H9 (cell line): Measurements from ENCODE around the gene NODAL. TPM values are rescaled to one million over a fixed set of nuclear protein-coding genes. Genes with fewer than 3 reads are reported as not detected.

Source experiments
- DNase-seq: peaks from one replicate; pipeline ENCODE4 v3.0.0-alpha.2; 2017
- H2AFZ ChIP-seq: one replicate; pipeline ENCODE4 v1.6.1; 2013; ENCODE audit warnings: mild to moderate bottlenecking, low read length, control low read depth, moderate library complexity
- H2AK5ac ChIP-seq: 2 replicates; pipeline ENCODE4 v1.6.1; 2013; ENCODE audit warnings: low read length, control low read depth, mixed read lengths; ENCODE audit not compliant: insufficient read length
- H2BK120ac ChIP-seq: one replicate; pipeline ENCODE4 v1.6.1; 2013; ENCODE audit warnings: low read depth, mild to moderate bottlenecking, low read length, control low read depth, inconsistent platforms; ENCODE audit not compliant: poor library complexity, severe bottlenecking
- H2BK12ac ChIP-seq: 2 replicates; pipeline ENCODE4 v1.6.1; 2013; ENCODE audit warnings: low read length, control low read depth, mixed read lengths, low read depth; ENCODE audit not compliant: insufficient read length
- H2BK15ac ChIP-seq: 2 replicates; pipeline ENCODE4 v1.6.1; 2013; ENCODE audit warnings: low read depth, low read length, control low read depth
- H2BK20ac ChIP-seq: one replicate; pipeline ENCODE4 v1.6.1; 2013; ENCODE audit warnings: low read depth, mild to moderate bottlenecking, low read length, control low read depth, inconsistent platforms; ENCODE audit not compliant: poor library complexity, severe bottlenecking
- H2BK5ac ChIP-seq: 2 replicates; pipeline ENCODE4 v1.6.1; 2013; ENCODE audit warnings: low read length, control low read depth, mixed read lengths; ENCODE audit not compliant: insufficient read length
- H3K14ac ChIP-seq: 2 replicates; pipeline ENCODE4 v1.6.1; 2013; ENCODE audit warnings: low read length, control low read depth; ENCODE audit not compliant: insufficient read depth
- H3K18ac ChIP-seq: 2 replicates; pipeline ENCODE4 v1.6.1; 2013; ENCODE audit warnings: low read depth, mild to moderate bottlenecking, mixed read lengths, low read length, control low read depth; ENCODE audit not compliant: insufficient read length
- H3K23ac ChIP-seq: 2 replicates; pipeline ENCODE4 v1.6.1; 2013; ENCODE audit warnings: low read length, control low read depth, mixed read lengths, low read depth; ENCODE audit not compliant: insufficient read length
- H3K23me2 ChIP-seq: 2 replicates; pipeline ENCODE4 v1.6.1; 2013; ENCODE audit warnings: low read depth, mild to moderate bottlenecking, mixed read lengths, low read length, control low read depth; ENCODE audit not compliant: insufficient read length, poor library complexity, severe bottlenecking
- H3K27ac ChIP-seq: 2 replicates; pipeline ENCODE4 v1.5.1; 2013; ENCODE audit warnings: low read length, control low read depth, mixed read lengths, low read depth; ENCODE audit not compliant: insufficient read length
- H3K27me3 ChIP-seq: 2 replicates; pipeline ENCODE4 v1.6.1; 2013; ENCODE audit warnings: low read length, control low read depth, inconsistent platforms; ENCODE audit not compliant: insufficient read depth
- H3K4ac ChIP-seq: 2 replicates; pipeline ENCODE4 v1.6.1; 2013; ENCODE audit warnings: low read depth, mild to moderate bottlenecking, control low read depth, inconsistent platforms, low read length, moderate library complexity
- H3K4me1 ChIP-seq: 2 replicates; pipeline ENCODE4 v1.6.1; 2013; ENCODE audit warnings: low read length, control low read depth, inconsistent platforms; ENCODE audit not compliant: insufficient read depth
- H3K4me2 ChIP-seq: 2 replicates; pipeline ENCODE4 v1.6.1; 2013; ENCODE audit warnings: low read length, control low read depth, mixed read lengths; ENCODE audit not compliant: insufficient read length, insufficient read depth
- H3K56ac ChIP-seq: 2 replicates; pipeline ENCODE4 v1.6.1; 2013; ENCODE audit warnings: low read depth, mild to moderate bottlenecking, mixed read lengths, low read length, control low read depth; ENCODE audit not compliant: insufficient read length
- H3K79me1 ChIP-seq: 2 replicates; pipeline ENCODE4 v1.6.1; 2013; ENCODE audit warnings: low read depth, mild to moderate bottlenecking, moderate library complexity, low read length, control low read depth, inconsistent platforms; ENCODE audit not compliant: insufficient read depth, poor library complexity, severe bottlenecking
- H3K79me2 ChIP-seq: 2 replicates; pipeline ENCODE4 v1.6.1; 2013; ENCODE audit warnings: low read length, control low read depth, inconsistent platforms; ENCODE audit not compliant: insufficient read depth
- H3K9ac ChIP-seq: 2 replicates; pipeline ENCODE4 v1.6.1; 2013; ENCODE audit warnings: low read length, control low read depth, mixed read lengths; ENCODE audit not compliant: insufficient read length; ENCODE audit errors: extremely low read depth
- H3K9me3 ChIP-seq: one replicate; pipeline ENCODE4 v1.6.1; 2013; ENCODE audit warnings: low read depth, low read length, inconsistent platforms; ENCODE audit not compliant: control insufficient read depth
- H3T11ph ChIP-seq: one replicate; pipeline ENCODE4 v1.6.1; 2013; ENCODE audit warnings: mild to moderate bottlenecking, low read length, control low read depth, inconsistent platforms
- H4K20me1 ChIP-seq: one replicate; pipeline ENCODE4 v1.6.1; 2013; ENCODE audit not compliant: control insufficient read depth, insufficient read length, insufficient read depth
- H4K5ac ChIP-seq: 2 replicates; pipeline ENCODE4 v1.6.1; 2013; ENCODE audit warnings: low read depth, mild to moderate bottlenecking, mixed read lengths, low read length, control low read depth; ENCODE audit not compliant: insufficient read length
- H4K8ac ChIP-seq: replicated peaks from 2 replicates; pipeline ENCODE4 v1.6.1; 2013; ENCODE audit warnings: low read length, control low read depth, mixed read lengths, low read depth; ENCODE audit not compliant: insufficient read length
- H4K91ac ChIP-seq: 2 replicates; pipeline ENCODE4 v1.6.1; 2013; ENCODE audit warnings: low read depth, mild to moderate bottlenecking, moderate library complexity, mixed read lengths, low read length, control low read depth; ENCODE audit not compliant: insufficient read length
- H3K27ac Mint-ChIP-seq, 3 experiments: 2 replicates in 2 of 3; 3 replicates in 1 of 3; pipeline ENCODE4 v1.8.0; 2020 to 2021; ENCODE audit warnings: mixed read lengths in 3 of 3, mild to moderate bottlenecking in 1 of 3, moderate library complexity in 1 of 3
- H3K27me3 Mint-ChIP-seq: 2 replicates; pipeline ENCODE4 v1.8.0; 2021; ENCODE audit warnings: low read depth, mild to moderate bottlenecking, moderate library complexity, mixed read lengths
- H3K36me3 Mint-ChIP-seq, 3 experiments: 2 replicates in 2 of 3; 3 replicates in 1 of 3; pipeline ENCODE4 v1.8.0; 2020 to 2021; ENCODE audit warnings: low read depth in 3 of 3, mixed read lengths in 3 of 3; ENCODE audit not compliant: insufficient read depth in 1 of 3
- H3K4me1 Mint-ChIP-seq, 2 experiments: 2 replicates each; pipeline ENCODE4 v1.8.0; 2020; ENCODE audit warnings: mixed read lengths in 2 of 2
- H3K4me3 Mint-ChIP-seq, 2 experiments: 2 replicates in 1 of 2; 3 replicates in 1 of 2; pipeline ENCODE4 v1.8.0; 2020 to 2021; ENCODE audit warnings: mild to moderate bottlenecking in 2 of 2, mixed read lengths in 2 of 2, moderate library complexity in 1 of 2
- H3K9me3 Mint-ChIP-seq, 2 experiments: 2 replicates in 1 of 2; 3 replicates in 1 of 2; pipeline ENCODE4 v1.8.0; 2020; ENCODE audit warnings: mild to moderate bottlenecking in 2 of 2, mixed read lengths in 2 of 2, moderate library complexity in 1 of 2
- CTCF ChIP-seq: fragments of 200-600 bp; sonication (generic); conservative IDR thresholded peaks from 3 replicates; pipeline ENCODE4 v1.8.0; 2021; ENCODE audit warnings: antibody characterized with exemption, mild to moderate bottlenecking
- WGBS: extraction: QIAGEN DNeasy Blood & Tissue Kit; methylation state at CpG from one replicate; pipeline ENCODE4 v1.1.7; 2013; ENCODE audit warnings: missing lambda C conversion rate, low lambda C conversion rate, mixed read lengths; ENCODE audit not compliant: insufficient read length; ENCODE audit errors: extremely low coverage; 5-methylcytosine and 5-hydroxymethylcytosine counted together
- total RNA-seq: library from RNA; stranded (reverse); gene quantifications from 2 replicates; pipeline ENCODE4 v1.2.1, GENCODE V29; 2021

The NODAL gene
- total RNA-seq, 1 experiment from 2014 or later: 80.7 TPM

DNA sequence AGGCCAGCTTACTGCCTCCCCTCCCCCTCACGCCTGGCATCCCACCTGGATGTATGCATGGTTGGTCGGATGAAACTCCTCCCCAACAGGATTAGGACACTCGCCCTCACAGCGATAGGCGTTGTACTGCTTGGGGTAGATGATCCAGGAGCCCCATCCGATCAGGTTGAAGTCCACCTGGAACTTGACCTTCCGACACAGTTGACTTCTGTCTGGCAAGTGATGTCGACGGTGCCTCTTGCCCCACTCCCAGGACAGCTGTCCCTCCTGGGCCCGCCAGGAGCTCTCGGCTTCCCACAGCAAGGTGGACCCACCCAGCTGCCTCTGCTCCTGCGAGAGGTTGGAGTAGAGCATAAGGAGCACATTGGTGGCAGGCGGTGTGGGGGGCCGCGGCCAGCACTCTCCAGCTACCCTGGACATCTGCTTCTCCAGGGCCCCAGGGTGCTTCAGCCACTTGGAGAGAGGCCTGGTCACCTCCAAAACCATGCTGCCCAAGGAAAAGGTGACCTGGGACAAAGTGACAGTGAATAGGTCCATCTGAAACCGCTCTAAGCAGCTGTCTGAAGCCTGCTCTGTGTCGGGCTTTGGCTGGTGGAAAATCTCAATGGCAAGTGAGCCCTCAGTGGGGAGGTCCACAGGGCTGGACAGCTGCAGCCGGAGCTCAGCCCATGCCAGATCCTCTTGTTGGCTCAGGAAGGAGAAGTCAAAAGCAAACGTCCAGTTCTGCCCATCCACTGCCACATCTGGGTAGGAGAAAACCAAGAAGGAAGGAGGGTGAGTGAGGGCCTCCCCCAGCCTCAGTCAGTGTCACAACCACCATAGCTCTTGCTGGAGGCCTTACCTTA, 6.0 kb downstream of the NODAL start:
- H3K9ac ChIP-seq: no peak overlapping the region
- H3K18ac ChIP-seq: no peak overlapping the region
- H2BK5ac ChIP-seq: no peak overlapping the region
- no peaks in the 10 kb centered on the region for H3K23me2 ChIP-seq
- H3K56ac ChIP-seq: no peak overlapping the region
- Mint-ChIP-seq H3K9me3 (no peaks in the 10 kb centered on the region; a peak in 1 of 5 replicates), H3K27me3 (peaks cover 14% of the 10 kb centered on the region), H3K4me3 (no peak overlapping the region), H3K36me3 (peaks cover 0 to 82% (median 5%) of the 10 kb centered on the region in 3 experiments; a peak in 4 of 7 replicates), H3K4me1 (peaks cover 18 to 20% of the 10 kb centered on the region in 2 experiments), H3K27ac (no peak overlapping the region; a peak in 1 of 7 replicates)
- H2BK12ac ChIP-seq: no peak overlapping the region
- H2BK120ac ChIP-seq: no peak overlapping the region
- H3K4ac ChIP-seq: no peak overlapping the region
- no peak for TF ChIP-seq CTCF
- no peak overlapping the region for H3K4me2 ChIP-seq
- WGBS: no CpG with 5 or more reads among the region's 19 CpGs
- no peaks in the 10 kb centered on the region; the same call in 1 of the 2 replicates for H3K4me1 ChIP-seq
- H3K27me3 ChIP-seq: peaks cover under 1% of the 10 kb centered on the region; the same call in 1 of the 2 replicates
- no peaks in the 10 kb centered on the region for H4K20me1 ChIP-seq
- DNase-seq: no peak
- H2AFZ ChIP-seq: no peak overlapping the region
- no peaks in the 10 kb centered on the region for H3K79me1 ChIP-seq
- H2BK20ac ChIP-seq: no peak overlapping the region
- no peak overlapping the region for H4K5ac ChIP-seq
- no peak overlapping the region for H3K23ac ChIP-seq
- H3T11ph ChIP-seq: no peak overlapping the region
- no peak overlapping the region for H4K8ac ChIP-seq
- no peaks in the 10 kb centered on the region for H3K9me3 ChIP-seq
- no peak overlapping the region for H2AK5ac ChIP-seq
- H3K27ac ChIP-seq: no peak overlapping the region
- H3K14ac ChIP-seq: no peak overlapping the region
- H4K91ac ChIP-seq: no peak overlapping the region
- peaks cover 9% of the 10 kb centered on the region for H3K79me2 ChIP-seq
- no peak overlapping the region for H2BK15ac ChIP-seq
